Measurements from ENCODE around the gene CHMP6.

GRCh38 chr17:81016575-81016974 lies 24.9 kb downstream of the CHMP6 start:
- TF ChIP-seq CTCF (IDR thresholded peaks at IDR 0.05) (no peak), POLR2A (IDR thresholded peaks at IDR 0.05) (no peak), EP300 (IDR thresholded peaks at IDR 0.05) (no peak), POLR2AphosphoS5 (IDR thresholded peaks at IDR 0.05) (no peak)
